ENCODE measurements around the gene MAP6. TPM values are rescaled to one million over a fixed set of nuclear protein-coding genes. Genes with fewer than 3 reads are reported as not detected.
"Not testable (repeated sequence)": the region's sequence is repeated elsewhere in the genome, so short reads cannot be mapped to it uniquely, and the experiment has no call there.

The MAP6 gene
- total RNA-seq, 2 donors from 2014 or later: 0.12 to 0.18 TPM

- no peak for ATAC-seq
- DNase-seq: no peak
- H3K27ac Mint-ChIP-seq: peak overlapping the region; percentile 49
Observed at GRCh38 chr11:75589933-75590332, 78.9 kb downstream of the MAP6 start.

GRCh38 chr11:75589051-75589450 is 79.8 kb downstream of the MAP6 start:
- H3K36me3 Mint-ChIP-seq (ENCODE audit: low read depth): no peaks in the 10 kb centered on the region
- no peak for ATAC-seq
- H3K4me1 Mint-ChIP-seq: peaks cover 20% of the 10 kb centered on the region
- no peak for DNase-seq
- no peaks in the 10 kb centered on the region for H3K9me3 ChIP-seq (ENCODE audit: control insufficient read depth, low read length, poor library complexity, severe bottlenecking)
- H3K27ac Mint-ChIP-seq: peak overlapping the region; percentile 49
- H3K27me3 Mint-ChIP-seq: peaks cover 6% of the 10 kb centered on the region
- H3K4me3 Mint-ChIP-seq: no peak overlapping the region

More at GRCh38 chr11:75589933-75590332, 78.9 kb downstream of the MAP6 start:
- H3K36me3 Mint-ChIP-seq (ENCODE audit: low read depth): no peaks in the 10 kb centered on the region
- no peaks in the 10 kb centered on the region for H3K9me3 ChIP-seq (ENCODE audit: control insufficient read depth, low read length, poor library complexity, severe bottlenecking)
- peaks cover 7% of the 10 kb centered on the region for H3K27me3 Mint-ChIP-seq
- H3K4me1 Mint-ChIP-seq: peaks cover 18% of the 10 kb centered on the region
- no peak overlapping the region for H3K4me3 Mint-ChIP-seq

GRCh38 chr11:75588051-75588481 is 80.8 kb downstream of the MAP6 start:
- no peaks in the 10 kb centered on the region for H3K36me3 Mint-ChIP-seq (ENCODE audit: low read depth)
- H3K4me3 Mint-ChIP-seq: no peak overlapping the region
- DNase-seq: no peak

GRCh38 chr11:75586395-75586794 is 82.4 kb downstream of the MAP6 start:
- no peaks in the 10 kb centered on the region for H3K9me3 ChIP-seq (ENCODE audit: control insufficient read depth, low read length, poor library complexity, severe bottlenecking)
- Mint-ChIP-seq H3K4me1 (peaks cover 13% of the 10 kb centered on the region), H3K4me3 (peak overlapping the region; percentile 36), H3K27ac (no peak overlapping the region), H3K36me3 (ENCODE audit: low read depth) (no peaks in the 10 kb centered on the region), H3K27me3 (no peaks in the 10 kb centered on the region)
- ATAC-seq (no peak), DNase-seq (no peak)

More at GRCh38 chr11:75588051-75588481, 80.8 kb downstream of the MAP6 start:
- peaks cover 17% of the 10 kb centered on the region for H3K4me1 Mint-ChIP-seq
- H3K27me3 Mint-ChIP-seq: peaks cover 5% of the 10 kb centered on the region
- no peaks in the 10 kb centered on the region for H3K9me3 ChIP-seq (ENCODE audit: control insufficient read depth, low read length, poor library complexity, severe bottlenecking)
- no peak overlapping the region for H3K27ac Mint-ChIP-seq
- ATAC-seq: no peak

- DNase-seq: no peak
- Mint-ChIP-seq H3K4me1 (peaks cover 13% of the 10 kb centered on the region), H3K27ac (no peak overlapping the region), H3K27me3 (no peaks in the 10 kb centered on the region), H3K4me3 (no peak overlapping the region), H3K36me3 (ENCODE audit: low read depth) (no peaks in the 10 kb centered on the region)
- H3K9me3 ChIP-seq (ENCODE audit: control insufficient read depth, low read length, poor library complexity, severe bottlenecking): no peaks in the 10 kb centered on the region
- no peak for ATAC-seq
Observed at GRCh38 chr11:75585293-75585670, 83.6 kb downstream of the MAP6 start.

- not testable (repeated sequence) for H3K9me3 ChIP-seq (ENCODE audit: control insufficient read depth, low read length, poor library complexity, severe bottlenecking); H3K36me3 Mint-ChIP-seq (ENCODE audit: low read depth); ATAC-seq; DNase-seq; H3K27ac Mint-ChIP-seq; H3K27me3 Mint-ChIP-seq
- peaks cover 13% of the 10 kb centered on the region for H3K4me1 Mint-ChIP-seq
- peak overlapping the region; percentile 84 for H3K4me3 Mint-ChIP-seq
Observed at GRCh38 chr11:75584659-75585292, 84.1 kb downstream of the MAP6 start.

GRCh38 chr11:75583718-75584658 is 84.8 kb downstream of the MAP6 start:
- peak overlapping the region; percentile 84 for H3K4me3 Mint-ChIP-seq
- H3K4me1 Mint-ChIP-seq: peaks cover 13% of the 10 kb centered on the region
- no peaks in the 10 kb centered on the region for H3K27me3 Mint-ChIP-seq
- no peak overlapping the region for H3K27ac Mint-ChIP-seq
- DNase-seq: no peak
- no peaks in the 10 kb centered on the region for H3K9me3 ChIP-seq (ENCODE audit: control insufficient read depth, low read length, poor library complexity, severe bottlenecking)
- no peak for ATAC-seq
- no peaks in the 10 kb centered on the region for H3K36me3 Mint-ChIP-seq (ENCODE audit: low read depth)

GRCh38 chr11:75582895-75583717 is 85.7 kb downstream of the MAP6 start:
- peak; percentile 30 to 36 (median 30) for DNase-seq
- H3K9me3 ChIP-seq (ENCODE audit: control insufficient read depth, low read length, poor library complexity, severe bottlenecking): no peaks in the 10 kb centered on the region
- ATAC-seq: peak; percentile 89
- Mint-ChIP-seq H3K27me3 (no peaks in the 10 kb centered on the region), H3K27ac (peak overlapping the region; percentile 74), H3K36me3 (ENCODE audit: low read depth) (no peaks in the 10 kb centered on the region), H3K4me1 (peaks cover 13% of the 10 kb centered on the region), H3K4me3 (peak overlapping the region; percentile 83)

GRCh38 chr11:75582506-75582894 is 86.3 kb downstream of the MAP6 start:
- no peaks in the 10 kb centered on the region for H3K9me3 ChIP-seq (ENCODE audit: control insufficient read depth, low read length, poor library complexity, severe bottlenecking)
- Mint-ChIP-seq H3K4me3 (peak overlapping the region; percentile 83), H3K27ac (peak overlapping the region; percentile 74), H3K36me3 (ENCODE audit: low read depth) (no peaks in the 10 kb centered on the region), H3K27me3 (no peaks in the 10 kb centered on the region), H3K4me1 (peaks cover 13% of the 10 kb centered on the region)
- DNase-seq: no peak
- peak; percentile 20 for ATAC-seq

GRCh38 chr11:75579841-75580240 is 89.0 kb downstream of the MAP6 start:
- no peak for ATAC-seq
- peaks cover 13% of the 10 kb centered on the region for H3K4me1 Mint-ChIP-seq
- H3K27me3 Mint-ChIP-seq: no peaks in the 10 kb centered on the region
- no peak overlapping the region for H3K4me3 Mint-ChIP-seq
- H3K36me3 Mint-ChIP-seq (ENCODE audit: low read depth): no peaks in the 10 kb centered on the region
- DNase-seq: no peak
- H3K9me3 ChIP-seq (ENCODE audit: control insufficient read depth, low read length, poor library complexity, severe bottlenecking): no peaks in the 10 kb centered on the region
- H3K27ac Mint-ChIP-seq: no peak overlapping the region

- H3K4me3 Mint-ChIP-seq: no peak overlapping the region
- H3K27me3 Mint-ChIP-seq: no peaks in the 10 kb centered on the region
- peaks cover 11% of the 10 kb centered on the region for H3K4me1 Mint-ChIP-seq
- no peaks in the 10 kb centered on the region for H3K36me3 Mint-ChIP-seq (ENCODE audit: low read depth)
- H3K9me3 ChIP-seq (ENCODE audit: control insufficient read depth, low read length, poor library complexity, severe bottlenecking): no peaks in the 10 kb centered on the region
- ATAC-seq (no peak), DNase-seq (no peak)
- no peak overlapping the region for H3K27ac Mint-ChIP-seq
Observed at GRCh38 chr11:75578977-75579376, 89.9 kb downstream of the MAP6 start.

GRCh38 chr11:75577207-75577606 is 91.6 kb downstream of the MAP6 start:
- Mint-ChIP-seq H3K4me1 (peaks cover 4% of the 10 kb centered on the region), H3K4me3 (no peak overlapping the region), H3K27ac (peak overlapping the region; percentile 72), H3K36me3 (ENCODE audit: low read depth) (no peaks in the 10 kb centered on the region), H3K27me3 (no peaks in the 10 kb centered on the region)
- no peaks in the 10 kb centered on the region for H3K9me3 ChIP-seq (ENCODE audit: control insufficient read depth, low read length, poor library complexity, severe bottlenecking)
- peak; percentile 40 to 62 (median 54) for DNase-seq
- ATAC-seq: peak; percentile 69

- ATAC-seq (peak; percentile 65), DNase-seq (no peak)
- peak overlapping the region; percentile 72 for H3K27ac Mint-ChIP-seq
- no peak overlapping the region for H3K4me3 Mint-ChIP-seq
- no peaks in the 10 kb centered on the region for H3K27me3 Mint-ChIP-seq
- H3K36me3 Mint-ChIP-seq (ENCODE audit: low read depth): no peaks in the 10 kb centered on the region
- peaks cover 2% of the 10 kb centered on the region for H3K4me1 Mint-ChIP-seq
- H3K9me3 ChIP-seq (ENCODE audit: control insufficient read depth, low read length, poor library complexity, severe bottlenecking): no peaks in the 10 kb centered on the region
Observed at GRCh38 chr11:75576499-75576918, 92.3 kb downstream of the MAP6 start.
